SK-N-SH treated with all-trans-retinoic acid at 6 μM for 48 hours (cell line): ENCODE measurements around the gene COPG2.

Experiments
- ARNTL ChIP-seq: fragments of 450-650 bp; formaldehyde crosslinking; IDR thresholded peaks from 2 replicates; pipeline ENCODE4 v1.5.0; 2020; ENCODE audit warnings: low read depth, mild to moderate bottlenecking, moderate library complexity, borderline replicate concordance
- ISL1 ChIP-seq: fragments of 250-450 bp; sonication (Bioruptor Pico); IDR thresholded peaks from 2 replicates; pipeline ENCODE4 v2.1.2; 2022; ENCODE audit warnings: mild to moderate bottlenecking, moderate library complexity
- OSR1 ChIP-seq: fragments of 250-450 bp; sonication (Bioruptor Pico); IDR thresholded peaks from 2 replicates; pipeline ENCODE4 v1.8.0; 2022; ENCODE audit warnings: moderate library complexity, mild to moderate bottlenecking, inconsistent platforms
- RARB ChIP-seq: fragments of 250-450 bp; sonication (Bioruptor Pico); IDR thresholded peaks from 2 replicates; pipeline ENCODE4 v1.8.0; 2021; ENCODE audit warnings: mild to moderate bottlenecking, moderate library complexity
- ZFP3 ChIP-seq: fragments of 250-450 bp; sonication (Bioruptor Pico); IDR thresholded peaks from 2 replicates; pipeline ENCODE4 v1.5.0; 2020; ENCODE audit warnings: mild to moderate bottlenecking, moderate library complexity
- ZNF8 ChIP-seq: fragments of 450-650 bp; formaldehyde crosslinking; IDR thresholded peaks from 2 replicates; pipeline ENCODE4 v1.5.0; 2020; ENCODE audit warnings: mild to moderate bottlenecking, moderate library complexity
- TF ChIP-seq, protein P1 (sequence below): fragments of 250-450 bp; sonication (Bioruptor Pico); IDR thresholded peaks from 2 replicates; pipeline ENCODE4 v1.5.1; 2020; ENCODE audit warnings: low read depth, mild to moderate bottlenecking, moderate library complexity

- TF ChIP-seq, protein P1, sequence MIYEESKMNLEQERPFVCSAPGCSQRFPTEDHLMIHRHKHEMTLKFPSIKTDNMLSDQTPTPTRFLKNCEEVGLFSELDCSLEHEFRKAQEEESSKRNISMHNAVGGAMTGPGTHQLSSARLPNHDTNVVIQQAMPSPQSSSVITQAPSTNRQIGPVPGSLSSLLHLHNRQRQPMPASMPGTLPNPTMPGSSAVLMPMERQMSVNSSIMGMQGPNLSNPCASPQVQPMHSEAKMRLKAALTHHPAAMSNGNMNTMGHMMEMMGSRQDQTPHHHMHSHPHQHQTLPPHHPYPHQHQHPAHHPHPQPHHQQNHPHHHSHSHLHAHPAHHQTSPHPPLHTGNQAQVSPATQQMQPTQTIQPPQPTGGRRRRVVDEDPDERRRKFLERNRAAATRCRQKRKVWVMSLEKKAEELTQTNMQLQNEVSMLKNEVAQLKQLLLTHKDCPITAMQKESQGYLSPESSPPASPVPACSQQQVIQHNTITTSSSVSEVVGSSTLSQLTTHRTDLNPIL (CRISPR knock-in tag) = no peak
- TF ChIP-seq ZFP3 (CRISPR knock-in tag) (no peak), ISL1 (CRISPR knock-in tag) (no peak), RARB (CRISPR knock-in tag) (no peak), ZNF8 (no peak), OSR1 (no peak), ARNTL (CRISPR knock-in tag) (no peak)
These were observed 54.1 kb downstream of the COPG2 start for GRCh38 chr7:130614449-130614848.
